K562 (cell line): ENCODE measurements around the gene CDC37. TPM values are rescaled to one million over a fixed set of nuclear protein-coding genes. Genes with fewer than 3 reads are reported as not detected.

Experiments used
- ZBTB40 ChIP-seq, 2 experiments: fragments of 450-650 bp in 1 of 2; sonication (generic) in 1 of 2; formaldehyde crosslinking in 1 of 2; IDR thresholded peaks; 2 replicates each; pipeline versions ENCODE4 v1.7.1 to v1.9.0; 2016 to 2022; ENCODE audit warnings: inconsistent platforms in 1 of 2, mild to moderate bottlenecking in 1 of 2, missing genetic modification reagents in 1 of 2
- polyA plus RNA-seq, 8 experiments: library from polyadenylated mRNA; depleted of rRNA in 4 of 8; stranded (reverse) in 5 of 8; unstranded in 3 of 8; fragments of >200 nt; fragmentation: Nextera tagmentation in 2 of 8; fragmentation: Illumina TruSeq in 1 of 8; extraction: Ambion mirVana in 2 of 8; extraction: Trizol in 1 of 8; gene quantifications; 2 replicates each; pipeline versions ENCODE4 v1.2.1 to v1.2.3, GENCODE V29; 2011 to 2014; ENCODE audit warnings: inconsistent platforms in 1 of 8, missing spikeins in 1 of 8
- total RNA-seq, 7 experiments: library from RNA; depleted of rRNA in 6 of 7; stranded (reverse); fragments of >200 nt in 6 of 7; fragmentation: Illumina TruSeq in 2 of 7; extraction: Trizol in 2 of 7; gene quantifications; 2 replicates each; pipeline versions ENCODE4 v1.2.1 to v1.2.3, GENCODE V29; 2011 to 2021; ENCODE audit warnings: low replicate concordance in 1 of 7

The CDC37 gene
- total and polyA plus RNA-seq, 9 of the 15 experiments (the other 6 are each of a cell fraction or from before 2014, with no cell fraction given), result 6.6 to 538 (median 227) TPM

- peak; percentile 95 for TF ChIP-seq ZBTB40 (IDR thresholded peaks at IDR 0.05)
- TF ChIP-seq ZBTB40 (CRISPR knock-in tag; IDR thresholded peaks at IDR 0.05), result no peak
These were observed at the start of gene CDC37 (continued) for GRCh38 chr19:10403137-10404021.
